Stimulated activated naive CD8-positive, alpha-beta T cell treated with anti-CD3 and anti-CD28 coated beads, Interleukin-15, amount 100 ng/mL, for 72 hours (primary cell): Measurements from ENCODE around the gene POLR1H.
A peak's percentile ranks its signal among the peaks of the same experiment; 100 is the strongest.
"Not testable (repeated sequence)": the region's sequence is repeated elsewhere in the genome, so short reads cannot be mapped to it uniquely, and the experiment has no call there.

Source experiments
- ATAC-seq: fragments of 150-1000 bp; cut with Tn5 transposase; 2 replicates; pipeline ENCODE4 v1.10.0; 2021; ENCODE audit warnings: mild to moderate bottlenecking, moderate library complexity
- DNase-seq, 2 donors: peaks; one replicate each; pipeline ENCODE4 v3.0.0; 2021 to 2022
- H3K27ac Mint-ChIP-seq, 2 donors: one replicate each; pipeline ENCODE4 v1.8.0; 2022; ENCODE audit warnings: mild to moderate bottlenecking in 2 of 2, mixed read lengths in 2 of 2, moderate library complexity in 2 of 2
- H3K27me3 Mint-ChIP-seq: one replicate; pipeline ENCODE4 v1.8.0; 2022; ENCODE audit warnings: mixed read lengths
- H3K4me1 Mint-ChIP-seq: one replicate; pipeline ENCODE4 v1.8.0; 2022; ENCODE audit warnings: mild to moderate bottlenecking, mixed read lengths
- H3K4me3 Mint-ChIP-seq, 2 donors: one replicate each; pipeline ENCODE4 v1.8.0; 2022; ENCODE audit warnings: mild to moderate bottlenecking in 2 of 2, mixed read lengths in 2 of 2, moderate library complexity in 1 of 2
- H3K9me3 Mint-ChIP-seq, 2 donors: one replicate each; pipeline ENCODE4 v1.8.0; 2022; ENCODE audit warnings: mixed read lengths in 2 of 2

Gene POLR1H

DNA sequence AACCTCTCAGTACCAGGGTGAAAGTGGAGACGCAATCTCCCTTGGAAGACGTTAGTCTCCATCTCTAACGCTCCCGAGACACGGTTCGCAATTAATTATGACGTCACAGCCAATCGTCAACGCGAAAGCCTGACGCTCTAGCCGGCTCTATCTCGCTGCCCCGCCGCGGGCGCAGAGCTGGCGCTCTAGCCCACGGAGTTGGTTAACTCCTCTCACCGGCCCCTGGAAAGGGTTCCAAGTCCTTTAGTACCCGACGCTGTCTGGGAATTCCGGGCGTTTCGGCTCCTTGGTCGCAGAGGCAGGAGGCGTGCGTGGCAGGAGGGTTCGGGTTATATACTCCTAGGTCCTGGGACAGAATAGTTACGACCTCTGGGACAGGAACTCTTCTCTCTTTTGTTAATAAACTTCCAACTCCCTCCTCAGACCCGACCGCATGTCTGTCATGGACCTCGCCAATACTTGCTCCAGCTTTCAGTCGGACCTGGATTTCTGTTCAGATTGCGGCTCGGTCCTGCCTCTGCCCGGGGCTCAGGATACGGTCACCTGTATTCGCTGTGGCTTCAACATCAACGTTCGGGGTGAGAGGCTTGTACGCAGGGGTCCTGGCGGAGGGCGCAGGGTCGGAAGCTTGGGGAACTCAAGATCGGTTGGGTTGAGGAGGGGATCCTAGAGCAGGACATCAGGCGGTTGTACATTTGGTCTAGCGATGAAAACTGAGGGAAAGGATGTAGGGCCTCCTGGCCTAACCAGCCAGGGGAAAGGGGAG, at the start of gene POLR1H:
Gene POLR1H, plus strand, starts transcription at position 174 of the 766 bp plus-strand sequence. Its CDS starts 260 bp downstream, at position 434.
- Mint-ChIP-seq H3K9me3 (peaks cover 0 to 5% of the 10 kb centered on the region in 2 donors), H3K4me3 (peak within 1 kb of the TSS; percentile 97 to 99), H3K4me1 (peaks cover 41% of the 10 kb centered on the region), H3K27me3 (no peaks in the 10 kb centered on the region), H3K27ac (peak within 1 kb of the TSS; percentile 96 to 97)
- peak; percentile 96 for ATAC-seq
- peak; percentile 77 to 86 for DNase-seq

GRCh38 chr6:30013291-30013922, 47.7 kb upstream of the POLR1H start:
- H3K9me3 Mint-ChIP-seq: no peaks in the 10 kb centered on the region
- peak; percentile 70 for ATAC-seq
- H3K27me3 Mint-ChIP-seq: peaks cover 12% of the 10 kb centered on the region
- H3K4me1 Mint-ChIP-seq: peaks cover 8% of the 10 kb centered on the region
- peak; percentile 15 to 47 for DNase-seq
- H3K27ac Mint-ChIP-seq: no peak overlapping the region
- no peak overlapping the region for H3K4me3 Mint-ChIP-seq

DNA sequence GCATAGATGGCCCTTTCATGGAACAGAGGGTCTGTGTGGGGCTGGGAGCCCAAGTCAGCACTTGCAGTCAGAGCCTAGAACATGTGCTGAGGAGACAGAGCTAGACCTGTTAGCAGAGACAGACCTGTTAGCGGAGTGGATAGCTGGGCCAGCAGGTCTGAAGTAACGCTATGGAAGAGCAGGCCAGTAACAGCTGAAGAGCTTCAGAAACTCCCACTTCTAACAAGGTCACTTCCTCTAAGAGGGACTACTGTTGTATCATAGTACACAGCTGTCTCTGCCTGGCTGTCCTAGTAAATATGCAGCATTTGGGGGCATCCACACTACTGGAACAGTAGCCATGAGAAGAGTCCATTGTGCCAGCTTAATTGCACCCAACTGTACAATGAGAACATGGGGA, 41.2 kb upstream of the POLR1H start:
- H3K4me1 Mint-ChIP-seq: no peaks in the 10 kb centered on the region
- H3K27ac Mint-ChIP-seq: no peak overlapping the region
- H3K27me3 Mint-ChIP-seq: no peaks in the 10 kb centered on the region
- H3K4me3 Mint-ChIP-seq: no peak overlapping the region
- H3K9me3 Mint-ChIP-seq: no peaks in the 10 kb centered on the region
- no peak for DNase-seq
- no peak for ATAC-seq

DNA sequence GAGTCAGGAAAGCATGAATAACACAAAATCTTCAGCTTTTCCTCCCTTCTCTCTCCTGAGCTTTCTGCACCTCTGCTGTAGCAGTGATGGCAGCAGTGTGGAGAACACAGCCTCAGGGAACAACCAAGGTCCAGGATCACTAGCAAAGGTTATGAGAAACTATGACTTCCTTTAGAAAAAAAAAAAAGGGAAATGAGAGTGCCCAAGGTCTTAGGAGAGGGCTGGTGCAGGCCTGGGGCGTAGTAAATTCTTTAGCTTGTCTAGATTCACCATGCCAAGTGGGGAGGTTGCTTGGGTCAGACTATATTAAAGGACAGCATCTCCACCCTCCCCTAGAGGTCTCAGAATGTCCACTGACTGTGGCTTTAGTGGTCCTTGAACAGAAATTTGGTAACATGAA, 40.4 kb upstream of the POLR1H start:
- no peak for ATAC-seq
- Mint-ChIP-seq H3K4me1 (no peaks in the 10 kb centered on the region), H3K9me3 (no peaks in the 10 kb centered on the region), H3K27ac (no peak overlapping the region), H3K27me3 (no peaks in the 10 kb centered on the region), H3K4me3 (no peak overlapping the region)
- no peak for DNase-seq

GRCh38 chr6:30022189-30022588, 38.9 kb upstream of the POLR1H start:
- Mint-ChIP-seq H3K9me3 (no peaks in the 10 kb centered on the region), H3K27ac (no peak overlapping the region), H3K27me3 (no peaks in the 10 kb centered on the region), H3K4me3 (no peak overlapping the region), H3K4me1 (no peaks in the 10 kb centered on the region)
- ATAC-seq: no peak
- no peak for DNase-seq

- ATAC-seq, H3K27me3 Mint-ChIP-seq, H3K27ac Mint-ChIP-seq, DNase-seq, H3K4me1 Mint-ChIP-seq, H3K9me3 Mint-ChIP-seq, H3K4me3 Mint-ChIP-seq: not testable (repeated sequence)
Observed at GRCh38 chr6:30022712-30023111, 38.4 kb upstream of the POLR1H start.

DNA sequence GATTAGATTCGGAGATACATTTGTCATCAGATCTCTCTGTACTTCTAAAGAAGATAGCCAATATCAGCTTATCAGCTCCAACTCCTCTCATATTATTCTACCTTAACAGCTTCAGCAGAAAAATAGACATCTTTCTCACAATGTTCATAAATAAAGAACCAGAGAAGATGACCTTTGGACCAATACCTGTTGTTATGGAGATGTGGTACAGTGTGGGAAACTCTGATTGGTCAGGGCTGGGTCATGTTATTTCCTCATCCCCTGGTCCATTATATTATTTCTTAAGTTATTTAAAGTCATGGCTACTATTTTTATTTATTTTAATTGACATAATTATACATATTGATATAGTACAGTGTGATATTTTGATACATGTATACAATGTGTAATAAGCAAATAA, 35.9 kb upstream of the POLR1H start:
- Mint-ChIP-seq H3K9me3 (no peaks in the 10 kb centered on the region), H3K27ac (no peak overlapping the region), H3K4me3 (no peak overlapping the region), H3K27me3 (no peaks in the 10 kb centered on the region), H3K4me1 (no peaks in the 10 kb centered on the region)
- ATAC-seq (no peak), DNase-seq (no peak)

GRCh38 chr6:30029588-30029987, 31.5 kb upstream of the POLR1H start:
- H3K27ac Mint-ChIP-seq: no peak overlapping the region
- H3K27me3 Mint-ChIP-seq: no peaks in the 10 kb centered on the region
- H3K9me3 Mint-ChIP-seq: no peaks in the 10 kb centered on the region
- no peaks in the 10 kb centered on the region for H3K4me1 Mint-ChIP-seq
- ATAC-seq (no peak), DNase-seq (no peak)
- no peak overlapping the region for H3K4me3 Mint-ChIP-seq

GRCh38 chr6:30031381-30031780, 29.7 kb upstream of the POLR1H start:
- H3K27me3 Mint-ChIP-seq: no peaks in the 10 kb centered on the region
- DNase-seq (no peak), ATAC-seq (no peak)
- no peaks in the 10 kb centered on the region for H3K9me3 Mint-ChIP-seq
- no peaks in the 10 kb centered on the region for H3K4me1 Mint-ChIP-seq
- no peak overlapping the region for H3K27ac Mint-ChIP-seq
- no peak overlapping the region for H3K4me3 Mint-ChIP-seq

DNA sequence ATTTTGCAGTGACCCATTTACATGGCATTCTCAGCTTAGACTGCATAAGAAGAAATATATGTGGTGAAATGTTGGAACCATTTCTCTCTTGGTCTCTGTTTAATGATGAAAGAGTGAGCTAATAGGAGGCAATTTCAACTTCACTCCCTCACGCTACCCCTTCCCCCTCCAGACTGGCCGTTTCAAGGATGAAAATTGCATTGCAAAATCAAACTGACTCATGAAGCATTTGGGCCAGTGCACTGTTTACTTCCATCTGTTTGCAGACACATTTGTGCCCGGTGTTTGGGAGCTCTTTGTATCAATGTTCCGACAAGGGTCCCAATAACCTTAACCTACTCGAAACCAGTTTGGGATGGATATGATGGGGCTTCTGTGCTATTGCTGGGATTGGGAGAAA, 27.6 kb upstream of the POLR1H start:
- not testable (repeated sequence) for ATAC-seq, H3K27me3 Mint-ChIP-seq, H3K4me1 Mint-ChIP-seq, H3K9me3 Mint-ChIP-seq, H3K4me3 Mint-ChIP-seq, DNase-seq, H3K27ac Mint-ChIP-seq

DNA sequence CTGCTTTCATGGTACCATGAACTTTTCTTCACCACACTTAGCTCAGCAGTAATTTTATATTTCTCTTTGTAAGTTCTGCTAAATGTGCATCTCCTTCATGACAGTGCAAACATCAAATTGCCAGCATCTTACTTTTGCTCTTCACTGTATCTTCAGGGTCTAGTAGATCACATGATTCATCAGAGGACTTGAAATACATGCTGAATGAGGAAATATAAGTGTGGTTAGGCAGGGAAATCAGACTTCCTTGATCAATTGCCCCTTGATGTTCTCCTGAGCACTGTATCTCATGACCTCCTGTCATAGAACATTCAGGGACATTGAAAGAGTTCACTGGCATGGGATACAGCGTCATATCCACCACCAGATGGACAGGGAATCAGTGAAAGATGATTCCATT, 25.3 kb upstream of the POLR1H start:
- no peak for ATAC-seq
- H3K27ac Mint-ChIP-seq: no peak overlapping the region
- H3K4me3 Mint-ChIP-seq: no peak overlapping the region
- no peaks in the 10 kb centered on the region for H3K9me3 Mint-ChIP-seq
- no peak for DNase-seq
- H3K4me1 Mint-ChIP-seq: no peaks in the 10 kb centered on the region
- H3K27me3 Mint-ChIP-seq: no peaks in the 10 kb centered on the region

DNA sequence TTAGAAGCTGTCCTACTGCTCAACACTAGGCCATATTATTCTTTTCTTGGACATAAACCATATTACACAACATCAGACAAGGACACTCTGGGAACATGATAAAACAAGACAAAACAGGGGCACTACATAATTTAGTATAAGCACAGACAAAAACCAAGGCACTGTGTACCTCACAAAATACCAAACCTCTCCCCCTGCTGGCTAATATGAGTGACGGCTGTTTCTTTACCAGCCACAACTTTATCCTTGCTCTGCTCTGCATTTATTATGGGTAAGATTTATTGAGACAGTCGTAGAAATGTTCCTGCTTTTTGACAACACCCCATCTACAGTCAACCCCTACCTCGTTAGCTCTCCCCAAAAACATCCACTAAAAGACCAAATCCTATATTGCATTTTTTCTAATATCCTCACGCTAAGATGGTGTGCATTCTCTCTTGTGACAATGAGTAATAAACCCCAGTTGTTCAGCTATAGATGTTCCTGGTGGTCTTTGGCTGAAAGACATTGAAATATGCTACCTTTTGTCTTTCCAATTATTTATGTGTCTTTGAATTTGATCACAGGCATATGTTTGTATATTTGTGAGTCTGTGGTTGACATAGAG, 23.8 kb upstream of the POLR1H start:
- H3K27me3 Mint-ChIP-seq: no peaks in the 10 kb centered on the region
- no peaks in the 10 kb centered on the region for H3K9me3 Mint-ChIP-seq
- H3K4me3 Mint-ChIP-seq: no peak overlapping the region
- H3K4me1 Mint-ChIP-seq: peaks cover 3% of the 10 kb centered on the region
- DNase-seq (no peak), ATAC-seq (no peak)
- no peak overlapping the region for H3K27ac Mint-ChIP-seq

DNA sequence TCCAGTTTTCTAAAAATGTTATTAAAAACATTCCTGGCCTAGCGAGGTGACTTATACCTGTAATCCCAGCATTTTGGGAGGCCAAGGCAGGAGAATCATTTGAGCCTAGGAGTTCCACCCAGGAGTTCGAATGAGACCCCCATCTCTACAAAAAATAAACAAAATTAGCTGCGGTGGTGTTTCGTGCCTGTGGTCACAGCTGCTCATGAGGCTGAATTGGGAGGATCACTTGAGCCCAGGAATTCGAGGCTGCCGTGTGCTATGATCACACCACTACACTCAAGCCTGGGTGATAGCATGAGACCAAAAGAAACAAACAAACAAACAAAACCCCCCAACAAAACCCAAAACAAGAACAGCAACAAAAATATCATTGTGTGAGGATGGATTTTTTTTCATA, 19.8 kb upstream of the POLR1H start:
- ATAC-seq (no peak), DNase-seq (no peak)
- no peak overlapping the region for H3K27ac Mint-ChIP-seq
- H3K9me3 Mint-ChIP-seq: no peaks in the 10 kb centered on the region
- H3K27me3 Mint-ChIP-seq: no peaks in the 10 kb centered on the region
- H3K4me1 Mint-ChIP-seq: peaks cover 31% of the 10 kb centered on the region
- no peak overlapping the region for H3K4me3 Mint-ChIP-seq

DNA sequence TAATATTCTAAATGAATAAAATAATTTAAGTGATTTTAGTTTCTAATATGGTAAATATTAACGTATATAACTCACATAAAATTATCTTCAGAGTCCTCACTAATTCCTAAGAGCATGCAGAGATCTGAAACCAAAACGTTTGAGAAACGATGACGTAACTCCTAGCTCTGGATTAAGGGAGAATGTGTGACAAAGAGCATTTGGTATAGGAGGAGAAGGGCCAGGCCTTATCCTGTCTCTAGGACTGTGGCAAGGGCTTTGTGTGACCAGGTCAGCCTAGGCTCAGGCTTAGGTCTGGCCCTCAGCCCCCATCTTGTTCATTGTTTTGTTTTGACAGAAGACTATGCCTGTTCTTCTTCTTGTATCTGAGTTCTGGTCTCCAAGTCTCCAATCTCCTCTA, 19.2 kb upstream of the POLR1H start:
- H3K27ac Mint-ChIP-seq: no peak overlapping the region
- H3K4me1 Mint-ChIP-seq: peaks cover 31% of the 10 kb centered on the region
- ATAC-seq (no peak), DNase-seq (no peak)
- no peaks in the 10 kb centered on the region for H3K27me3 Mint-ChIP-seq
- no peak overlapping the region for H3K4me3 Mint-ChIP-seq
- no peaks in the 10 kb centered on the region for H3K9me3 Mint-ChIP-seq

DNA sequence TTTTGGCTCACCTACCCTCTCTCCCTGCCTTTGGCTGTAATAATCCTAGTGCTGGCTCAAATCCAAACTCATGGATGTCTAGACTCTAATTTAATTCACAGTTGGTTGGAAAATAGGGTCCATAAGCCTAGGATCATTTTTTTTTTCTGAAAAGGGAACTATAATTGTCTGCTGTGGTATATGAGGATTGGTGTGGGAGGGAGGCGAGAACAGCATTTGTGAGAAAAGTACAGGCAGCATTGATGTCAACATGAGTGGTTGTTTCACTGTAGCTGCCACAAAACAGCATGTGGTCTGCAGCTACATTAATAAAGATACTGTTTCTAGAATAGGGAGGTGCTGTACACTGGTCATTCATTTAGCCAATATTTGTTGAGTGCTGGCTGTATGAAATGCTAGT, 18.6 kb upstream of the POLR1H start:
- H3K27ac Mint-ChIP-seq: peak overlapping the region in 1 of 2 donors; percentile 37
- peak overlapping the region; percentile 16 to 49 for H3K4me3 Mint-ChIP-seq
- H3K9me3 Mint-ChIP-seq: no peaks in the 10 kb centered on the region
- peaks cover 37% of the 10 kb centered on the region for H3K4me1 Mint-ChIP-seq
- ATAC-seq: peak; percentile 85
- no peak for DNase-seq
- no peaks in the 10 kb centered on the region for H3K27me3 Mint-ChIP-seq

- no peaks in the 10 kb centered on the region for H3K9me3 Mint-ChIP-seq
- H3K27me3 Mint-ChIP-seq: no peaks in the 10 kb centered on the region
- DNase-seq: no peak
- peak overlapping the region; percentile 16 to 49 for H3K4me3 Mint-ChIP-seq
- peak; percentile 54 for ATAC-seq
- H3K27ac Mint-ChIP-seq: peak overlapping the region in 1 of 2 donors; percentile 72
- H3K4me1 Mint-ChIP-seq: peaks cover 37% of the 10 kb centered on the region
Observed at GRCh38 chr6:30042914-30043313, 18.2 kb upstream of the POLR1H start.
